ENCODE measurements around the gene MYOM1.
"Not testable (repeated sequence)": the region's sequence is repeated elsewhere in the genome, so short reads cannot be mapped to it uniquely, and the experiment has no call there.

The MYOM1 gene

DNA sequence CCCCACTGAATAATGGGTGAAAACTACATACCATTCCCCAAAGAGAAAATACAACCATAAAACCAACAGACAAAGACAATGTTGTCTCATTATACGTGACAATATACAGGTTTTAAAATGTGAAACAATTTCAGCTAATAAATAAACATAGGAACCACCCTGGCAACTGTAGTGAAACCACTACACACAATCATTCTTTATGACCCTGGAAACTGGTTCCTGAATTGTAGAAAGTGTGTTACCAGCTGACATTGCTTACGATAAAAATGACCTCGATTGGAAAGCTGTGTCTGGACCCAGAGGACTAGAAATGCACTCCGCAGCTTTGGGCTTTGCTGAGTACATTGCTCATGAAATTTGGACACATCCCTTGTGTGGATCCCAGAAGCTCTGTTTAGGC, 132.9 kb downstream of the MYOM1 start:
- no peak for DNase-seq (ENCODE audit: low read depth)

DNA sequence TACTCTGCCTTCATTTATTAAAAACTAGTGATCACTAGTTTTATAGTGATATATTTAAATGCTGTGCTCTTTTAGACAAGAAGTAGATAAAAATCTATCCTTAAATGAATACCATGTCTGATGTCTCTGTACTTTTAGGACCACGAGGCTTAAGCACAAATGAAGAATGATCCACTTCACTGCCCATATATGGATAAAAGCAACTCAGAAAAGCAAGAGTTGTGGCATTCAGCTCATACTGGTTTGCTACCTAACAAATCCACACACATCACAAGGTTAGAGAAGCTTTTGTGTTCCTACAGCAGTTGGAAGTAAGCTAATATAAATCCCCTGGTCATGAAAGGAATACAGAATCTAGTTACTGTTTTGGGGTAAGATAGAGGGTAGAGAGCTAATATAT, 134.2 kb downstream of the MYOM1 start:
- no peak for DNase-seq (ENCODE audit: low read depth)

DNA sequence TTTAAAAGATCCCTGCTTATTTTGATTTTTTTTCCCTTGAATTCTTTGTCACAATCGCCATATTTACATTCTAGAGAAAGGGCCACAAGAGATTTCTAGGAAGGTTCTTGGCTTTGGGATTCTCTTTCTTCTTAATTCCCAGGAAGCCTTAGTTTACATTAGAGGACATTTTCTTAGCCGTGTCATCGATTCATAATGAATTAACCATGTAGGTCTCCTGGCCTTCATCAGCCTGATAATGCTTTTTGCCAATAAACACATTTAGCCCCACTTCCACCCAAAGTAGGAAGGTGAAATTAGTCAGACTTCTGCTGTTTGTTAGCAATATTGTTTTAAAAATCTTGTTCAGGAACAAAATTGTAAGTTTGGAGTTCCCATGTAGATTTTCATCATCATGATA, 135.6 kb downstream of the MYOM1 start:
- DNase-seq (ENCODE audit: low read depth) = no peak

DNA sequence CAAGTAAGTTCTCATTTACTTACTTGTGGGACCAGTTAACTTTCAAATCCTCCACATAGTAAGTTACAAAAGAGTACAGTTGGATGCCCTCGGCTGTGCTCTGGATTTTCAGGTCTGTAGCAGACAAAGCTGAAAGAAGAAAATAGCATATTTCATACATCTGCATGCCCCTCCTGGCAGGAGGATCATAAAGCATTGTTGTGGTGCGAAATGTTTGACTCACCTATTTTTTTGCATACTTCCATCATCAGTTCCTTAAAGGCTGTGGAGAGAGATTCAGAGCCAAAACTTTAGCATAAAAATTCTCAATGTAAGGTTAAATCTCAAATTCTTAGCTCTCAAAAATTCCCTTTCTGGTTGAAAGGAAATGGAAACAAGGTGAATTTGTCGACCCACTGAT, 136.0 kb downstream of the MYOM1 start:
- DNase-seq (ENCODE audit: low read depth) = no peak

DNA sequence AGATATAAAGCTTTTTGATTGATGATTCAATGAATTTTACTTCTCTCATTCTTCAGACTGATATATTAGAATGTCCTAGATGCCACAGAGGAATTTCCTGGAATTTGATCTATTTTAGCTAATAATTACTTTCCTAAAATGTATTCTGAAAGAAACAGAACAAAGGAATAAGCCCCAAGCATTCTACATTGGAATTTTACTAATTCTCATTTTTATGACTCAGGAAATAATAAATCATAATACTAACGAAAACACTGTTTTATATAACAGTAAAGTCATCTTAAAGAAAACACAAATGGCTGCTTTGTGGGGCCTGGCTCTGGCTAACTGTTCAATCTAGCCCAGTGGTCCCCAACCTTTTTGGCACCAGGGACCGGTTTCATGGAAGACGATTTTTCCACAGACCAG, 138.2 kb downstream of the MYOM1 start:
- DNase-seq (ENCODE audit: low read depth) = peak; percentile 47

DNA sequence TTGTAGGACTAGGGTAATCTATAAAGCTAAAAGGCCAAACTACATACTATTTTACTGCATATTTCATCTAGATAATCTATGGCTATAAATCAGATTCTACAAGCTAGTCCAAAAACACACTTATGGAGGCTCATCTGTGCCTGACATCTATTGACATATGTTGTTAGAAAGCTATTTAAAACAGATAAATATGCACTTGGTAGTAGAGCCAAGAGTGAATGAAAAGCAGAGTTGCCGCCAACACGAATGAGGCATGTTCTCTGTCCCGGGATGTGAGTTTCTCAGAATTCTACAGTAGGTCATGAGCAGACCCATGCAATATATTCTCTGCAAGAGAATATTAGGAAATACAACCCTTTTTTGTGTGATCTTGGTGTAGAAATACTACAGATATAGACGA, 140.1 kb downstream of the MYOM1 start:
- no peak for DNase-seq (ENCODE audit: low read depth)

DNA sequence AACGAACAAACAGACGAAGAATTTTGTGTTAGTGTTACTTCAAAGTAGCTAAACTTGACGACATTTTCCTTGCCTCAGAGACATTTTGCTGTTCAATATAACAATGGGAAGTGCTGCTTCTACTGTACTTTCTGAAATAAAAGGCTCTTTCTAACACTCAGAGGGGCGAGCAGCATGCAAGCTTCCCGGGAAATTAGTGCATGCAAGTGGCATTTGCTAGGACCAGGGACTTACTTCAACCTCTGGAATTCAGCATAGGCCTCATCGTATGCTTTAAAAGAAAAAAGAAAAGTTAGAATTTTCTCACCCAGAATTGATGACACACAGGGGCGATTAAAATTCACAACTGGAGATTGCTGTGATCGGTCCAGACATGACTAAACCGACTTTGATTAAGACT, 144.3 kb downstream of the MYOM1 start:
- no peak for DNase-seq (ENCODE audit: low read depth)

DNA sequence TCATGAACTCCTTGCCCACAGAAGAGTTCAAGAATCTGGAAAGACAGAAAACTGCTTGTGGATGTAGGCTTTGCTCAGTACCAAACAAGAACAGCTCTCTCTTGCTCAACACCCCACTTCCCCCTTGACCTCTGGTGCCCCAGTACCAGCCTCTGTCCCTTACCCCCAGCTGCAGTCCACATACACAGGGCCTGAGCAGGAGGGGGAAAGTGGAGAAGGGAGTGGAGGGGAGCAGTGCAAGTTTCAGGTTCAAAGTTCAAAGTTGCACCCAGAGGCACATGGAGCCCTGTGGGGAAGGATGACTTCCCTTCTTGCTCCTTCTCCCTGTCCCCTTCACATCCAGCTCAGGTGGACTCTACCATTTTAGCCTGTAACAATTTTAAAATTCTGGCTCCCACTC, 145.7 kb downstream of the MYOM1 start:
- DNase-seq (ENCODE audit: low read depth) = no peak

DNA sequence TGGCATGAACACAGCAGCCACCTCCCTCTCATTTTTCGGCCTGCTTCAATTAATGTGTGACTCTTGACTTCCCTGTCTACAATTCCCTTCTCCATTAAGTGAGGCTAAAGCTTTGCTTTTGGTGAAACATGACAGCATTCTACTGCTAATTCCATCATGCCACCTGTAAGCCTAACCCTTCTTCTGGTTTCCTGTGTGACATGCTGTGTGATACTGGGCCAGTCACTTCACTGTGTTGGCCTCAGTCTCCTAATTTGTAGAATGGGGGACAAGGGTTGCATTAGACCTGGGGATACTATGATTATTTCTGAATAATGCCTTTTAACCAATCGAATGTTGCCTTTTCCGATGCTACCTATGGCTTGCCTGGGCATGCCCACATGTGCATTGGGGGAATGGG, 146.4 kb downstream of the MYOM1 start:
- not testable (repeated sequence) for DNase-seq (ENCODE audit: low read depth)

DNA sequence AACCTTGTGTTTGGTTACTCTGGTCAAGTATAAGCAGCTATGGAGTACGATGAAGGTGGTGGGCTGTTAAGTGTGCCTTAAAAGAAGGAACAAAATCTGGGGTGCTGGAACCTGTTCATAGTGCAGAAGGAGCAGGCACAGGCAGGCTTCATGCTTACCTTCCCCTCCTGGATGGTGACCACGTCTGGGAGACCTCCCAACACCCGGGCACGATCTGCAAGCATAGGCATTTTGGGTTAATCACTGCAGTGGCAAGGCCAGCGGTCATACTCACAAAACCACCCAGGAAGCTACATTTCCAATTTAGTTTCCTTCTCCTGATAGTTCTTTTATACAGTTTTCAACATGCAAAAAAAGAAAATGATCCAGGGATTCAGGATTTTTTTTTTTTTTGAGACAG, 148.1 kb downstream of the MYOM1 start:
- DNase-seq (ENCODE audit: low read depth) = no peak

DNA sequence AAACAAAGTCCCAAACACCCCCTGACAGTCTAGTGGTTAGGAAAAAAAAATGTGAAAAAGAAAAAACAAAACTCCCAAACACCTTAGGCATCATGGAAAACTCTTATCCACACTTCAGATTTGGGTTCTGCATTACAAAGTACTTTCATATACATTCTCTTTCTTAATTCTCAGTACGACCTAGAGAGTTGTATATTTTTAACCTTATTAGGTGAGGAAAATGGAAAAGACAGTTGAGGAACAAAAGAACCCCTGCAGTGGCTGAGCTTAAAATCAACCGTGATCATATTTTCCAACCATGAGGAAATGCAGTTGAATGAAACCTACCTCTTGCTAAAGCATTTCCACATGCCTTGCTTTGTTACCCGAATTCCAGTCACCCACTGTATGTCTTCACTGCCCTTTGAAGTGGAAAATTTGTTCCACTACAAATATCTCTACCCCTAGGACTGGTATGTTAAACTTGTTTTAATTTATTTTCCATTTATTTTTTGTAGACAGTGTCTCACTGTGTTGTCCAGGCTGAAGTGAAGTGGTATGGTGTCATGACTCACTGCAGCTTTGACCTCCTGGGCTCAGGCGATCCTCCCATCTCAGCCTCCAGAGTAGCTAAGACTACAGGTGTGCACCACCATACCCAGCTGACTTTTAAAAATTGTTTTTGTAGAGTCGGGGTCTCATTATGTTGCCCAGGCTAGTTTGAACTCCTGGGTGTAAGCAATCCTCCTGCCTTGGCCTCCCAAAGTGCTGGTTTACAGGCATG, 149.9 kb downstream of the MYOM1 start:
- no peak for DNase-seq (ENCODE audit: low read depth)

DNA sequence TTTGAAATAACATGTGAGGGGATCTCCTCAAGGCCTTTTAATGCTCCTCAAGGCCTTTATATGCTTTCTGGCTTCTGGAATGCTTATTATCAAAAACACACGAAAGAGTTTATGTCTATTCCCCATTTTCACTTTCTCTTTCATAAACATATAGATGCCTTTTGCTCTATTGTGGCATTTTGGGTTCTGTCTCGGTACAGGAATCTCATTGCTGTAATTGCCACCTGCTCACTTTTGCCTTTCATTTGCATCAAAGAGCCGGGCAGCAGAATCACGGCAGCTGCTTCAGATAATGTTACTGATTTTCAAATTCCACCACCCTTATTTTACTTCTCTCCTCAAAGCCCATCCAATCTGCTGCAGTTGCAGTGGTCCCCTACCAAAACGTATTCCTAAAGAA, 152.0 kb downstream of the MYOM1 start:
- DNase-seq (ENCODE audit: low read depth) = no peak

DNA sequence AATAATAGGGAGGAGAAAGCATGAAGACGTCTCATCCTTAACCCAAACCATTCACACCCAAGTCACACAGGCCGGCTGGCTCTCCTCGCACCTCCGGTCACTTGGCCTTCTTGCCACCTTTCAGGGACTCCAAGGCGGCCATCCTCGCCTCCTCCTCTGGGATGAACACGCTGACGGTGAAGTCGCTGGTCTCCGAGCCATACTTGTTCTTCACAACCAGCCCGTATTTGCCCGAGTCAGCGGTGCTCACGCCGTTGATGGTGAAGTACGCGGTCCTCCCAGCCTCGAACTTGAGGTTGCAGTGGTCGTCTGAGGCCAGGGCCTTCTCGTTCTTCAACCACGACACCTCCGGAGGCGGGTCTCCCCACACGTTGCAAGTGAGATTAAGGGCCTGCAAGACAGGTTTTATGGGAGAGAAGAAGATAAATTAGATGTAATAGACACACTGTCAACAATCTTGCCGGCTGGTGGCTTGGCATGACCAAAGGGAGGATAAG, 152.6 kb downstream of the MYOM1 start:
- no peak for DNase-seq (ENCODE audit: low read depth)

DNA sequence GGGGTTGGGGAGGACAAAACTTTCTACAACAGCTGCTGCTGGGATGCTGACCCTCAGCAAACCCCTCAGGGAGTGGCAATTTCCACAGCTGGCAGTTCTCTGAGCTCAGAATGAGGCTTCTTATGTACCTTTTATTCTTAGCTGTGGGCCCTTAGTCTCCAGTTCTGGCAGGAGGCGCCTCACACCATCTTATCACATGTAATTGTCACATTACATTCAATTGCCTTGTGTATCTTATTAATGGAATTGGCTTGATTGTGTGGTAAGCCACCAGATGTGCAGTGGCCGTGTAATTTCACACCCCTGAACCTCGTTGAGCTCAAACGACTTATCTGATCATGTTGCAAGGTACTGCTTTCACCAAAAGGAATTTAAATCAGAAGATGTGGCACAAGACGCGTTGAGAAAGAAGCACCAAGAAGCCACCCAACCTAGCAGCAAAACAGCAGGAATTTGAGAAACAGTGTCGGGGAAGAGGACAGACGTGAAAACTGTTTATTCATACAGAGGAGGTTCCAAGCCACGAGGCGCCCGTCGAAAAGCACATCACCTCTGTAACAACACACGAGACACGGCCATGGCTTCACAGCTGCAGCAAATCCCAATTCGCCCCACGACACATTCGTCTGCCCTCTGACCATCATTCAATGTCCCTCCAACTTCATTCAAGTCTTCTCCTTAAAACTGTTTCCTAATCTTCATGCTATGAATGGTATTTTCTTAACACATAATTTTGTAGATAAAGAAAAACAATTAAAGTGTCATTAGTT, 153.2 kb downstream of the MYOM1 start:
- no peak for DNase-seq (ENCODE audit: low read depth)

DNA sequence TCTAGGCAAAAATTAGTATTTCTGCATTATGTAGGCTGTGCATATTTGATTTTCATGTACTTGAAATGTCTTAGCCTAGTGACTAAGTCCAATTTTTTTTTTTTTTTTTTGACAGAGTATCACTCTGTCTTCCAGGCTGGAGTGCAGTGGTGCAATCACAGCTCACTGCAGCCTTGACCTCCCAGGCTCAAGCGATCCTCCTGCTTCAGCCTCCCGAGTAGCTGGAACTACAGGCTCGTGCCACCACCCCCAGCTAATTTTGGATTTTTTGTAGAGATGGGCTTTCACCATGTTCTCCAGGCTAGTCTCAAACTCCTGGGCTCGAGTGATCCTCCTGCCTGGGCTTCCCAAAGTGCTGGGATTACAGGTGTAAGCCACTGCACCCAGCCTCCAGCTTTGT, 156.0 kb downstream of the MYOM1 start:
- DNase-seq (ENCODE audit: low read depth) = not testable (repeated sequence)

DNA sequence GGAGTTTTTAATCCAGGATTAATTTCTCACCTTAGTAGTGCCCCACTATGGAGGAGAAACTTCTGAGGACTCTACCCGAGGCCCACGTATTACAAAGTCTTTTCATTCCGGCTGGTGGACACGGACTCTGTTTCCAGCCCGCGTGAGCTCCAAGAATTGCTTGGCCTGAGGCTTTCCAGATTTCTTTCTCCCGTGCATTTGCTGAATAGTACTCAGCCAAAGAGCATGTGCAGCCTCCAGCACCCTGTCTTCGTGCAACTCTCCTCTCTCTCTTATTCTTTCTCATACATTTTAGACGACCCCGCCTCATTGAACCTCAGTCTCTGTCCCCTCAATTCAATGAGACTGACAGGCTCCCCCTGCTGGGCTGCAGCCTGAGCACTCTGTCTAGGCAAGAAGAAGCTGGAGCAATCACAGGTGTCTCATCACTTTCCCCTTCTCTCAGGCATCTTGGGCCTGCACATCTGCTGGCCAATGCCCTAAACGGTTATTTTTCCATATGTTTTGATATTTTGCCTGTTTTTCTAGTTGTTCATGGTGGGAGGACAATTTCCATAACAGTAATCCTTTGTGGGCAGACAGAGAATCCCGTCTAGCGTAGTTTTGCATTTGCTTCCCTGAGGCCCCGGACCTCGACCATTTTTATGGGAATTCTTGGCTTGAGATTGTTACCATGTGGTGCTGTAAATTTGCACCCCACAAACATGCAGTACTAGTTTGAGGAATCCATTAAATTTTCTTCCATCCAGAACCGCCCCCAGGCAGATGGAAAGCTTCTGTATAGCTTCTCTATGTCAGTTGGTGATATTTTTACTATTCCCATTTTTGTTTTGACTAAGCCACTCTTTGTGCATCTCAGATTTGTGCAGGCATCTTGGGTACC, 156.7 kb downstream of the MYOM1 start:
- DNase-seq (ENCODE audit: low read depth) = peak; percentile 57

DNA sequence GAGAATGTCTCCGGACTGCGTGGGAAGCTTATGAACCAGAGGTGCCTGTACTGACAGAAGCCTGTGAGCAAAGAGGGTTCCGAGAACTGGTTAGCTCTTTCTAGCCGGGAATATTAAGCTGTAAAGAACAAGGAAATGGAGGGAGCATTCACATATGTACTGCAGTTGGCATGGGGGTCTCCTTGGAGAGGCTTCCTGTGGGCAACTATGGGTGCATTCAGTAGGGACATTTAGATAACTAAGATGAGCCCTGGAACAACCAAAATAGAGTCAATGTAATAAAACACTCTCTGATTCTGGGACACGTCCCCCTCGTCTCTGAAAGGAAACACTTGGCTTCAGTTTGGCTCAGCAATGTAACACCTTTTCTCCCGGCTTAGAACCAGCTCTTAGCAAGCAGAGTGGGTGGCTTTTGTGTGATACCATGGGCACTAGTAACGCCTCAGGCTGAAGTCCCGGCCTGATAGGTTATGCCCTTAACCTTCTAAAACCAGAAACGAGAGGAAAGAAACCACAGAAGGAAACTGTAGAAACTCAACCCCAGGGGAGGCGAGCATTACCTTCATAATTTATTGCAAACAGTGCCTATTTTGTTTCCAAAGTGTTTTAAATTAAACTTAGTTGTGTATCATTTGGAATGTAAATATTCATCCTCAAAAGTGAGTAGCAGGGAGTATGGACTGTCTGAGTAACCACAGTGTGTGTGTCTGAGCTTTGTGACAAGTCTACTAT, 158.0 kb downstream of the MYOM1 start:
- DNase-seq (ENCODE audit: low read depth) = no peak

DNA sequence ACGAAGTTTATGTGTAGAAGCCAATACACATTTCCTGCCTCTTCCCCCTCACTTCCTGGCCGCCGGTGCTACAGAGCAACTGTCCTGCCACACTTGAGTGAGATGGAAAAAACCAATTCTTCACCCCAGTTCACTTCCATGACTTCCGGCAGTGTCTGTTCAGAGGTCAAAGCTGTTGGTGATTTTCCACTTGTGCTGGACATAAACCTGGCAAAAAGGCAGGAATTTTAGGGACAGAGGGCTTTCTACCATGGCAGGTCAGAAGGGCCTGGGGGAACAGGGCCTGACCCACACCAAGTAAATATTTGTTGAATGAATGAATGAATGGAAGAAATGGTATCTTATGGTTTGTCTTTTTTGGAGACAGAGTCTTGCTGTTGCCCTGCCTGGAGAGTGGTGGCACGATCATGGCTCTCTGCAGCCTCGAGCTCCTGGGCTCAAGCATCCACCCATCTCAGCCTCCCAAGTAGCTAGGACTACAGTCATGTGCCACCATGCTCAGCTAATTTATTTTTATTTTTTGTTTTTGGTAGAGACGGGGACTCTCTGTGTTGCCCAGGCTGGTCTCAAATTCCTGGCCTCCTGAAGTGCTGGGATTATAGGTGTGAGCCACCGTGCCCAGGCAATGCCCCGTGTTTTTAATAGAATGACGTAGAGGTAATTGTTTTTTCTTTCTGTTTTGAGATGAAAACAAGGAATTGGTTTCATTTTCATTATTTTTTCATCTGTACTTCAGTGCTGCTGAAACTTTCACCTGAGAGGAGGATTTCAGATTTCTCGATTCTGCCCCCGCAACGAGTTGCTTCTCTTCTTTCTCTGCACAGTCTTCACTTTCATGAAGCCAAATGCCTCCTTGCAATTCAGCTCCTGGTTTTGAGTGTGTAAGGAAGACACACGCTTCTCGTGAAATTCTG, 158.8 kb downstream of the MYOM1 start:
- no peak for DNase-seq (ENCODE audit: low read depth)

DNA sequence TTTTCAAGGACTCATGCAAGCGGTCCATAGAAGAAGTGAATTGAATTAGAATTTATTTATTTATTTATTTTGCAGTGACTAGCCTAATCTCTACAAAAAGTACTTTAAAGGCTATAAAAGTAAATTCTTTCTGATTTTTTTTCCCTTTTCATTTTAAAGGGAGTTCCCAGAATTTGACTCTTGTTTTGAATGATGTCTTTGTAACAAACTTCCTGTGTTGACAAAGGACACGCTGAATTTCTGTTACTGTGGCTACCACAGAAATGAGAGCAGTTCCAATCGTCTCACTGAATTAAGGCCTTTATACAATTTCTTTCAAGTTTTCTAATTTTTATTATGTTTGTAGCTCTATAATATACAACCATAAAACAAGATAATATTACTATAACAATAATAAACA, 160.5 kb downstream of the MYOM1 start:
- DNase-seq (ENCODE audit: low read depth) = no peak

DNA sequence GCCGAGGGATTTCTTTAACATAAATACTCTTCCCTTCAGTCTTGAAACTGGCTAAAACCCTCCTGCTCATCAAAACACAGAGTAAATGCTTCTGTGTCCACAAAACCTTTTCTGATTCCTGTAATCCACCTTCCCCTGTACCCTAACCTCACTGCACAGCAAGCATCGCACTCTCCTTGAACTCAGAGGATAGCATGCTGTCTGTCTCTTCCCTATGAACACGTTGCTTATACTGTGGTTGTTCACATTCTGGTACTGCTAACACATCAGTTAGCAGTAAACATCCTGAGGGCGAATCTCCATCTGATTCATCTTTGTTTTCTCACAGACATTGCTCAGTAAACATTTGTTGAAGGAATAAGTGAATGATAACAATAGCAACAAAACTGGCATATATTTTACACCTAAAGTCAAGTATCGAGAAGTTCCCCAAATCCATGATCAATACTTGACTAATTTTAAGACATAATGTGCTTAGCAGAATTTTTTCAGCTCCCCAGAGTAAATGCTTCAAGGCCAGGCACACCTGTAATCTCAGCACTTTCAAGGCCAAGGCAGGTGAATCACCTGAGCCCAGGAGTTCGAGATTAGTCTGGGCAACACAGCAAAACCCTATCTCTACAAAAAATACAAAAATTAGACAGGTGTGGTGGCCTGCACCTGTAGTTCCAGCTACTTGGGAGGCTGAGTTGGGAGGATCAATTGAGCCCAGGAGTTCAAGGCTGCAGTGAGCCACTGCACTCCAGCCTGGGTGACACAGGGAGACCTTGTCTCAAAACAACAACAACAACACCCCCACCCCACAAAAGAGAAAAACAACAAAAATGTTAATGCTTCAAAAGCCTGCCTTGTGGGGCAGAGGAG, 161.2 kb downstream of the MYOM1 start:
- DNase-seq (ENCODE audit: low read depth) = no peak

All from EH (cell line).